SJCRH30 (cell line): Measurements from ENCODE around the gene LSM10. TPM values are rescaled to one million over a fixed set of nuclear protein-coding genes. Genes with fewer than 3 reads are reported as not detected.

Experiments
- DNase-seq, 2 experiments: peaks; one replicate each; pipeline ENCODE4 v3.0.0-alpha.2; 2015 to 2020
- H3K27ac ChIP-seq: fragments of 250-450 bp; sonication (Bioruptor Pico); 2 replicates; pipeline ENCODE4 v1.5.1; 2020; ENCODE audit warnings: mild to moderate bottlenecking, moderate library complexity
- H3K27me3 ChIP-seq: fragments of 250-450 bp; sonication (Bioruptor Pico); 2 replicates; pipeline ENCODE4 v1.5.1; 2020; ENCODE audit warnings: mild to moderate bottlenecking, moderate library complexity
- H3K36me3 ChIP-seq: fragments of 250-450 bp; sonication (Bioruptor Pico); 2 replicates; pipeline ENCODE4 v1.5.1; 2020; ENCODE audit warnings: mild to moderate bottlenecking, moderate library complexity
- H3K4me1 ChIP-seq: fragments of 250-450 bp; sonication (Bioruptor Pico); 2 replicates; pipeline ENCODE4 v1.5.1; 2020; ENCODE audit warnings: mild to moderate bottlenecking, moderate library complexity
- H3K4me3 ChIP-seq: fragments of 250-450 bp; sonication (Bioruptor Pico); 2 replicates; pipeline ENCODE4 v1.5.1; 2020; ENCODE audit warnings: mild to moderate bottlenecking, moderate library complexity
- H3K9me3 ChIP-seq: fragments of 250-450 bp; sonication (Bioruptor Pico); replicated peaks from 2 replicates; pipeline ENCODE4 v1.5.1; 2020; ENCODE audit warnings: mild to moderate bottlenecking, moderate library complexity
- total RNA-seq: library from RNA; depleted of rRNA; stranded (reverse); fragments of >200 nt; shearing (Covaris generic); gene quantifications from 2 replicates; pipeline ENCODE4 v1.2.3, GENCODE V29; 2014

The LSM10 gene
- total RNA-seq, 1 experiment from 2014 or later = 15.4 TPM

DNA sequence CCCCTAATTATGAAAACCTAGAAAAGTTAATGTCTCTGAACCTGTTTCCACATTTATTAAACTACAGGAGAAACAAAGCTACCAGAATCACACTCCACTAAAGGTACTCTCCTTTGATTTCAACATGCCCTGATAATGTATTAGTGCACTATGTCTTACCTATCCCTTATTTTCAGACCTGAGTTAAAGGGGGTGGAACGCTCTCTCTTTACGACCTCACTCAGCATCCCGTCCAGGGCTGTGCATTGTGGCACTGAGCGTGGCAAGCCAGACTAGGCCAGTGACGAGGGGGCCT is 678 bp downstream of the LSM10 start:
- no peaks in the 10 kb centered on the region for H3K27me3 ChIP-seq
- peak overlapping the region; percentile 50; the same call in 1 of the 2 replicates for H3K27ac ChIP-seq
- H3K9me3 ChIP-seq = no peaks in the 10 kb centered on the region
- H3K36me3 ChIP-seq = peaks cover 2% of the 10 kb centered on the region; the same call in 1 of the 2 replicates
- DNase-seq = no peak
- no peaks in the 10 kb centered on the region for H3K4me1 ChIP-seq
- peak overlapping the region; percentile 89 for H3K4me3 ChIP-seq

DNA sequence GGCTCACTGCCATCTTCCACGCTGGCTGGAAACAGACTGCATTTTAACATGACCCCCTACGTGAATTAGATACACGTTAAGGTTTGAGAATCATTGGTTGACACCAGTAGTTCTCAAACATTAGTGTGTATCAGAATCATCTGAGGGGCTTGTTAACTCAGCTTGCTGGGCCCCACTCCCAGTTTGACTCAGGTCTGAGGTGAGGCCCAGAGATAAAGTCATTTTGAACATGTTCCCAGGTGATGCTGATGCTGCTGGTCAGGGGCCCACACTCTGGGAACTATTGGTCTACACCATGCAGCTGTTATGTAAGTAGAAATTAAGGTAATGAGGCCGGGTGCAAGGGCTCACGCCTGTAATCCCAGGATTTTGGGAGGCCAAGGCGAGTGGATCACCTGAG is 1.3 kb downstream of the LSM10 start:
- H3K36me3 ChIP-seq = peaks cover 2% of the 10 kb centered on the region; the same call in 1 of the 2 replicates
- no peaks in the 10 kb centered on the region for H3K27me3 ChIP-seq
- H3K4me3 ChIP-seq = no peak overlapping the region
- no peaks in the 10 kb centered on the region for H3K4me1 ChIP-seq
- H3K27ac ChIP-seq = no peak overlapping the region
- no peaks in the 10 kb centered on the region for H3K9me3 ChIP-seq
- no peak for DNase-seq

DNA sequence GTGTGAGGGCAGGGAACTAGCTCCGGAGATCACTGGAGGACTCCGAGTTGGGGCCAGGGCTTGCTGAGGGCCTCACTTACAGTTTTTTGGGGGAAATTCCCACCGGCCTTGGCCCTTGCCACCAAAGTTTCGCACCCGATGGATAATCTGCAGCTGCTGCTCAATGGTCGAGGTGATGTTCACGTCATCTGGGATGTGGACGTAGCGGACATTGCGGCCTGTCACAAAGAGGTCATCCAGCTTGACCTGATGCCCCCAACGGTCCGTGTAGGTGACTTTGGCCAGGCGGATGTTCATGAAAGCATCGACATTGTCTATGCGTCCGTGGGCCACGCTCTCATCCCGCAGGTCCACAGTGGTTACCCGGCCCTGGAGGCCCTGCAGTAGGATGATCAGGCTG is 4.0 kb downstream of the LSM10 start:
- Histone ChIP-seq H3K4me3 (no peak overlapping the region), H3K36me3 (peaks cover 2% of the 10 kb centered on the region; the same call in 1 of the 2 replicates), H3K27me3 (no peaks in the 10 kb centered on the region), H3K27ac (no peak overlapping the region), H3K9me3 (no peaks in the 10 kb centered on the region), H3K4me1 (no peaks in the 10 kb centered on the region)
- DNase-seq = no peak

DNA sequence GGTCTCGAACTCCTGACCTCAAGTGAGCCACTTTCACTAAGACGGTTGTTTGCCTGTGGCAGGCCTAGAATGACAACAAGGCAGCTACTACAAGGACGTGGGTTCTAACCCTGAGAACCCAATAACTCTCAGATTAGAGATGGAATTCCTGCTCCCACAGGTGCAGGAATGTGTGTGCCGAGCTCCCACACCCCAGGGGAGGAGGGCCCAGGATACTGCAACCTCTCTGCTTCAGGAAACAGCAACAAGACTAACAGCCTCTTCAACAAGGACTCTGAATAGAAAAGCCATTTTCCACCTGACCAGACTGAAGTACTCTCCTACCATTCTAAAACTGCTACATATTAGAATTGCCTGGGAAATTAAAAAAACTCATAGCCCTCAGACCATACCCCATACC is 4.9 kb downstream of the LSM10 start:
- Histone ChIP-seq H3K4me1 (no peaks in the 10 kb centered on the region), H3K4me3 (no peak overlapping the region), H3K27ac (no peak overlapping the region), H3K27me3 (no peaks in the 10 kb centered on the region), H3K9me3 (no peaks in the 10 kb centered on the region), H3K36me3 (peaks cover 2% of the 10 kb centered on the region; the same call in 1 of the 2 replicates)
- no peak for DNase-seq

DNA sequence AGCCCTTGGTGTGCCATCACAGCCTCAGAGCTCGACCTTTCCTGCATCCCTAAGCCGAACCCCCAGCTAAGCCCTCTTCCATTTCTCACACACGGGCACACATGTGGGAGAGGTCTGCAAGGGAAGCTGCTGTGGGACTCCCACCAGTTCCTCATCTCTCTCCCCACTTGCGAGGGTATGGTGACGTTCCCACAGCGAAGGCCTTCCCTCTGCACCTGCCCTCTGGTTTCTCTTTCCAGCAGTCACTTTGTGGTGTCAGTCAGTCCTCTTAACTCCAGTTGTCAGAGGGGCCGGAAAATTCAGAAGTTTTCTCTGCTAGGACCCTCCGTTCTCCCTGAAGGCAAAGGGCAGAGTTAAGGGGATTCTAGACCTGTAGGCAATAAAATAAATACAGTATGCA is 6.4 kb downstream of the LSM10 start:
- no peak for DNase-seq
- H3K4me1 ChIP-seq = peaks cover 7% of the 10 kb centered on the region
- H3K36me3 ChIP-seq = peaks cover 2% of the 10 kb centered on the region; the same call in 1 of the 2 replicates
- H3K27me3 ChIP-seq = no peaks in the 10 kb centered on the region
- H3K27ac ChIP-seq = no peak overlapping the region
- H3K9me3 ChIP-seq = no peaks in the 10 kb centered on the region
- no peak overlapping the region for H3K4me3 ChIP-seq

DNA sequence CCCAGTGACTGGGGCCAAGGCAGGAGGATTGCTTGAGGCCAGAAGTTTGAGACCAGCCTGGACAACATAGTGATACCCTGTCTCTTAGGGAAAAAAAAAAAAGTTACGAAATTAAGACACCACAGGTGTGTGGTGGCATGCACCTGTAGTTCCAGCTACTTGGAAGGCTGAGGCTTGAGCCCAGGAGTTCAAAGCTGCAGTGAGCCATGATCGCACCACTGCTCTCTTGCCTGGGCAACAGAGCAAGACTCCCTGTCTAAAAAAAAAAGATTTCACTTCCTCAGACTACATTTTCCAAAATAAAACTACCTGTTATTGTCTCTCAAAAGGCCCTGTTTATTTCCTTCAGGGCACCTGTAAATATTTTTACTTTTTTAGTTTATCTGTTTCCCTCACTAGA is 7.3 kb downstream of the LSM10 start:
- Histone ChIP-seq H3K4me1 (peaks cover 7% of the 10 kb centered on the region), H3K27ac (no peak overlapping the region), H3K9me3 (no peaks in the 10 kb centered on the region), H3K4me3 (no peak overlapping the region), H3K27me3 (no peaks in the 10 kb centered on the region), H3K36me3 (peaks cover 2% of the 10 kb centered on the region; the same call in 1 of the 2 replicates)
- no peak for DNase-seq

DNA sequence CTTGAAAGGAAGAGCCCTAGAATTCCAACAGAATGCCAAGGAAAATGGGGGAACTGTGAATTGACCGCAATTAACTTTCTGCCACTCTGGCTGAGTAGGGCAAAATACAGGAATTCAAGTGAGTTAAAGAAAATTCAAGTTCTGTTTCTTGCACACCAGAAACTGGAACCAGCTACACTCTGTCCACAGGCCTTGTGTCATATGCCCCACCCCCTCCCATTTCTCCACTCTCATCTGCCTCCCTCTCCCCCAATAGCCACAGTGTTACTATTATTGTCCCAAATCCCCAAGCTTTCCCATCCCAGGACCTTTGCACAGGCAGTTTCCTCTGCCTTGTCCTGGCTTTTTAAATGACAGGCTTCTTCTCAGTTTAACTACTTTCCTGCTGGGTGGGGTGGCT is 7.7 kb downstream of the LSM10 start:
- Histone ChIP-seq H3K27me3 (no peaks in the 10 kb centered on the region), H3K36me3 (peaks cover 2% of the 10 kb centered on the region; the same call in 1 of the 2 replicates), H3K4me3 (no peak overlapping the region), H3K9me3 (no peaks in the 10 kb centered on the region), H3K4me1 (peaks cover 7% of the 10 kb centered on the region), H3K27ac (no peak overlapping the region)
- no peak for DNase-seq

DNA sequence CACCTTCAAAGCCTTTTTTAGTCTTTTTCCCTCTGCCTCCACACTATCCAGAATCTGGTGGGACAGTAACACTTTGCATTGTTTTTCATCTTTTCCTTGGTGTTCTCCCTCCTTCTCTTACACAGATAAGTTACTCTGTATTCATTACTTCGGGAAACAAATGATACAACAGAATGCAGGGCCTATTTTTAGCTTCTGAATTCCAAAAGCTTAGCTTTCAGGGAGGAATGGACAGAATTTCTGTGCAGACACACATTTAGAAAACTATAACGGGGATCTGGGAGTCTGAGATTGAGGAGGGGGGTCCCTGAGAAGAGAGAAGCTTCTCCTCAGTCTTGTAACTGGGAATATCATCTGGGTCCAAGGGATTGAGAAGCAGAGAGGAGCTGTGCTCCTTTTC is 8.4 kb downstream of the LSM10 start:
- peaks cover 2% of the 10 kb centered on the region; the same call in 1 of the 2 replicates for H3K36me3 ChIP-seq
- no peak for DNase-seq
- no peaks in the 10 kb centered on the region for H3K9me3 ChIP-seq
- no peak overlapping the region for H3K4me3 ChIP-seq
- peaks cover 7% of the 10 kb centered on the region for H3K4me1 ChIP-seq
- no peaks in the 10 kb centered on the region for H3K27me3 ChIP-seq
- no peak overlapping the region for H3K27ac ChIP-seq

DNA sequence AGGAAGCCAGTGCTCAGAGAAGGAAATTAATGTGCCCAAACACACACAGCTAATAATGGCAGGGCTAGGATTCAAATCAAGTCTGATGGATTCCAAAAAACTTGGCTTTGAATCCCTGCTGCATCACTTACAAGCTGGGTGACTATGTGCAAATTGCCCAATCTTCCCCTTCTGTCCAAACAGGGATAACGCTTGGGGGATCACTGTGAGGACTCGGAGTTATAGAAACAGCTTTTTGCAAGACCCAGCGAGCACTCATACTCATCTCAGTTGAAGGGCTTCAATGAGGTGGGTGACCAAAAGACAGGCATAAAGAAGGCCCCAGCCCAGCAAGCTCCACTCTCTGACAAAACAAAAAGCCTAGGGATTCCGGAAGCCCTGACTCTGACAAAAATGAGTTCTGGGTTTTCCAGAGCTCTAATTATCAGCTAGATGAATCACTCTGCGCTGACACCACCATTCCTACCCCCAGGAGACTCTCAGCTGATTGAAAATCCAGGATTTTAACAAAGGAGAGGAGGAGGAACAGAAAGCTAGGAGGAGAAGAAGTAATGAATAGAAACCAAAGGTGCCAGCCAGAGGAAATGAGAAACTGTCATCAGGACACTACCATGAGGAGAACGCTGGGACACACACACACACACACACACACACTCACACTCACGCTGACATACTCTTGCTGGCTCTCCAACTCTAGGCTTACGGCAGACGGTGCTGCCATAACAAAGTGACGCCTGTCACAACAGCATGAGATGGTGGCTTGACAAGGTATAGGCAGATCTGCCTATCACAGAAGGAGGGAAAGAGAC is 10.4 kb downstream of the LSM10 start:
- Histone ChIP-seq H3K27me3 (no peaks in the 10 kb centered on the region), H3K9me3 (no peaks in the 10 kb centered on the region), H3K27ac (peak overlapping the region; percentile 88), H3K4me1 (peaks cover 7% of the 10 kb centered on the region), H3K4me3 (peak overlapping the region; percentile 85), H3K36me3 (peaks cover 2% of the 10 kb centered on the region; the same call in 1 of the 2 replicates)
- no peak for DNase-seq

DNA sequence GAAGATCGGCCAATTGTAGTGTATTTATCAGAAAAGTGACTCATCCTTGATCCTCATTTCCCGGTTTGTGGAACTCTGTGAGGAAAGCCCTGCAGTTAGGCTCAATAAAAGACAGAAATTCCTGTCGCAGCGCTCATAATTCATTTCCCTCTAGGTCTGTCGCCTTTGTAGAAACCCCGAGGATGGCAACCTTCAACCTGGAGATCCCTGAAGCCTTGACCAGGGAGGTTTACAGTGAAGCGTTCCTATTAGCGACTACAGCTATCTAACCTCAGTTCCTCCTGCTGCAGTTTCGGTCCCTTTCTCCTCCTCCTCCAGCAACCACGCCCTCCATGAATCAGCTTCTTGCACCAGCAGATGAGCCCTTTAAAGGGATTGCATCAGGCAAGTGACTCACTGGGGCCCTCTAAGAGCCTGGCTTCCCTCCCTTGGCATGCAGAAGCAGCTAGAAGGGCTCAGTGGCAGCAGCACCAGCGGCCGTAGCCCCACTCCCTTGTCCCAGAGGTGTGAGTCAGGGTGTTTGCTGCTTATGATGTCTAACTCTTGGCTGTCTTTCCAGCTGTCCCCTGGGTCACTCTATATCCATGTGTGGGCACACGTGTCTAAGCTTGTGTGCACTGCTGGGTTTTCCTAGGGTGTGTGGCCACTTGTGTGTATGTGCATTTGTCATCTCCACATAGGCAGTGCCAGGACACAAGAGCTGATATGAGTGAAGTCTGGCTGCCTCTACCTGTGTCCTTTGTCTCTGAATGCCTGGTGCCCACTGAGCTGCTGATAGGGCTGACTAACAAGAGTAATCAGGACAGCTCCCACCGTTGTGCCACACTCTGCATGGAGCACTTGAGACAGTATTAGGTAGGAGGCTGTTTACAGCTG is 11.2 kb downstream of the LSM10 start:
- peak; percentile 94 to 95 for DNase-seq
- no peaks in the 10 kb centered on the region for H3K9me3 ChIP-seq
- peaks cover 7% of the 10 kb centered on the region for H3K4me1 ChIP-seq
- H3K27ac ChIP-seq = peak overlapping the region; percentile 88
- no peaks in the 10 kb centered on the region for H3K27me3 ChIP-seq
- H3K4me3 ChIP-seq = peak overlapping the region; percentile 85
- no peaks in the 10 kb centered on the region for H3K36me3 ChIP-seq

DNA sequence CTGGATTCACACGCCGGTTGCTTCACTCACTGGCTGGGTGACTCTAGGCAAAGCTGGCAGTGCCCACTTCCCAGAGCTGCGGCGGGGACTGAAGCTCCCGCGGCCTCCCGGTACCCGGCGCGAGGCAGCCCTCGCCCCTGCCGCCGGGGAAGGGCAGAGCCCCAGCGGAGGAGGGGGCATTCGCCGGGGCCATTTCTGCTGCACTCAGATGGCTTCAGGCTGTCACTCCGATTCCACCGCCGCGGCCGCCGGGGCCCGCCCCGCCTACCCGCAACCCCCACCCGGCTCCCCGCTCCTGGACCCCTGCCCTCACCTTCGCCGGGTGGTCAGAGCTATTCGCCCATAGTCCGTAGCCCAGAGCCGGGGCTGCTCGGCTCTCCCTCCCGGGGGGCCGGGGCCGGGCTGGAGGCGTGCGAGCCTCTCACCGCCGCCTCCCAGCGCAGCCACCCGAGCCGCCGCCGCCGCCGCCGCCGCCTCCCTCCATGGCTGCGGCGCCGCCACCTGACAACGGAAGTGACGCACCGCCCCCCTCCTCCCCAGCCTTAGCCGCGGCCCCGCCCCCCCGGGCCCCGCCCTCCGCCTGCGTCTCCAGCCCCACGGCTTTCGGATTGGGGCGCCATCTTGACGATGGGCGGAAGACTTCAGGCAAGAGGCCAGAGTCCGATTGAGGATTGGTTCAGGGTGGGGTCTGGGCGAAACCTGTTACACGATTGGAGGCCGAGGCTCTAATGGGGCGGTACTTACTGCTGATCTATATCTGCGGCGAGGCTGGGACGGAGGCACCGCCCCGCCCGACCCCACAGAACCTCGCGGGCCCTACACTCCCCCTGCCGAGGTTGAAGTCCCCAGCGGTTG is 12.1 kb downstream of the LSM10 start, which contains the start of gene STK40:
TSS of gene STK40 (minus strand) at position 515 of the 855 bp plus-strand sequence. CDS start 24,592 bp downstream, outside the sequence.
- peak within 1 kb of the TSS; percentile 85 for H3K4me3 ChIP-seq
- H3K27me3 ChIP-seq = no peaks in the 10 kb centered on the region
- no peaks in the 10 kb centered on the region for H3K36me3 ChIP-seq
- peaks cover 7% of the 10 kb centered on the region for H3K4me1 ChIP-seq
- H3K27ac ChIP-seq = peak within 1 kb of the TSS; percentile 88
- DNase-seq = peak; percentile 99 to 100
- no peaks in the 10 kb centered on the region for H3K9me3 ChIP-seq

DNA sequence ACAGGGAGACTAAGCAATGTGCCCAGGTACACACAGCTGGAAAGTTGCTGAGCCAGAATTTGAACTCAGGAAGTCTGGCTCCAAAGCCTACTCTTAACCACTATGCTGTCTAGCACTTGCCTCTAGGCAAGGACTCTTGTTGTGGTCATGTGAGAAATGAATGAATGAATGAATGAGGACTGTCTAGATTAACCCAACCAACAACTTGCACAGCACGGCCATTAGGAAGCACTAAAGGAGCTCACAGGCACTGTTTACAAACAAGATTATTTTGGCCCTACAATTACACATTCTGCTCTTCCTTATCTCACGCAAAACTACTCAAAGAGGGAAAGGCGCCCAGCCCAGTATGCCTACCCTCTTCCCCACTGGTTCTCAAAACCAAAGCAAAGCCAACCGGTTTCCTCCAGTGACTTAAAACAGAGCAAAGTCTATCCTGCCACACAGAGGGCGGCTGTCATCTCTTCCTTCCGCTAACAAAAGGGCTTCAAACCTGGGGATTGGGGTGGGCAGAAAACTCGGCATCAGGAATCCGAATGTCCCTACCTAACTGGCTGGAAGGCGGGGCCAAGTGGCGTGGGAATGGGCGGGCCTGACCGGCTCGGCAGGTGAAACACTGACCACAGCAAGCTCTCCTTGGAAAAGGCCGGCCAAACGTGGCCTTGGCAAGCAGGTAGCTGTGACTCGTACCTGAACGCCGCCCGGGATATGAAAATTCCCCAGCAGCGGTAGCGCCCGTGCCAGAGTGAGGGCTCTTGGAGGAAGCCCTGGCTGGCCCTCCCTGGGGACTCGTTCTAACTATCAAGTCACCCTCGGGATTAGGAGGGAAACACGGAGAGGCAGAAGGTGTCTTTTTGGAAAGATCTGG is 12.9 kb downstream of the LSM10 start:
- Histone ChIP-seq H3K36me3 (no peaks in the 10 kb centered on the region), H3K4me1 (peaks cover 7% of the 10 kb centered on the region), H3K9me3 (no peaks in the 10 kb centered on the region), H3K27me3 (no peaks in the 10 kb centered on the region), H3K27ac (no peak overlapping the region), H3K4me3 (peak overlapping the region; percentile 85)
- DNase-seq = peak; percentile 40 to 54

DNA sequence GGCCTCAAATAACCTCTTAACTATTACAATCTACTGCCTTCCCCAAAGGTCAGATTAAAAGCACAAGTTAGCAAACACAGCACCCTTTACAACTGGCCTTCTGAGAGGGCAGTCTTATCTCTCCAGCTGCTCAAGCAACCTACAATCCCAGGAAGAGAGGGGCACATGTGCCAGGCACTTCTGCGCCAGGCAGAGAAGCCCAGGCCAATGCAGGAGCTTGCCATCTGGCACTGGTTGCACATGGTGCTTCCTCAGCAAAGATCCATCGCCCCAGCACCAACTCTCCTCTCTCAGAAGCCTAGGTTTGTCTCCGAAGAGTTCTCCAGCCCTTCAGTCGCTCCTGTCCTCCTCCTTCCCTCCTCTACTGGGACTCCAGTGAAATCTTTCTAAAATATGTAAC is 14.5 kb downstream of the LSM10 start:
- no peaks in the 10 kb centered on the region for H3K27me3 ChIP-seq
- H3K4me3 ChIP-seq = no peak overlapping the region
- H3K27ac ChIP-seq = no peak overlapping the region
- no peak for DNase-seq
- no peaks in the 10 kb centered on the region for H3K36me3 ChIP-seq
- H3K9me3 ChIP-seq = no peaks in the 10 kb centered on the region
- peaks cover 7% of the 10 kb centered on the region for H3K4me1 ChIP-seq

DNA sequence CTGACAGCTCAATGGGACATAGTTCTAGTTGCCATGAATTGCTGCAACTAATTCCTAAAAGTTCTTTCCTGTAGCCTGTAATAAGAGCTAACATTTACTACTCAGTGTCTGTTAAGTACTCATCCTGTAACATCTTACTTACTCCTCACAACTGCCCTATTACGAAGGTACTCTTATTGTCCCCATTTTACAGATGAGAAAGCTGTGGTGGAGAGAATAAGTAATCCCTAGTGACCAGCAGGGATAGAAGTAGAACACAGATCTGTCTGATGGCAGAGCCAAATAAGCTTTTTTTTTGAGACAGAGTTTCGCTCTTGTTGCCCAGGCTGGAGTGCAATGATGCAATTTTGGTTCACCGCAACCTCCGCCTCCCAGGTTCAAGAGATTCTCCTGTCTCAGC is 15.0 kb downstream of the LSM10 start:
- Histone ChIP-seq H3K27ac (no peak overlapping the region), H3K36me3 (no peaks in the 10 kb centered on the region), H3K4me3 (no peak overlapping the region), H3K4me1 (peaks cover 7% of the 10 kb centered on the region), H3K9me3 (no peaks in the 10 kb centered on the region), H3K27me3 (no peaks in the 10 kb centered on the region)
- no peak for DNase-seq
